Activated T-cell treated with anti-CD3 and anti-CD28 coated beads, Interleukin-2, amount 50 U/mL, for 24 hours (primary cell): ENCODE results near the gene RASGEF1C.

Experiments
- DNase-seq: peaks from one replicate; pipeline ENCODE4 v3.0.0-alpha.2; 2020
- H3K27ac Mint-ChIP-seq: 2 replicates; pipeline ENCODE4 v1.8.0; 2020; ENCODE audit warnings: mild to moderate bottlenecking, mixed read lengths
- H3K27me3 Mint-ChIP-seq: 2 replicates; pipeline ENCODE4 v1.8.0; 2020; ENCODE audit warnings: mixed read lengths
- H3K36me3 Mint-ChIP-seq: 2 replicates; pipeline ENCODE4 v1.8.0; 2020; ENCODE audit warnings: low read depth, mixed read lengths
- H3K4me1 Mint-ChIP-seq: 2 replicates; pipeline ENCODE4 v1.8.0; 2020; ENCODE audit warnings: low read depth, mixed read lengths
- H3K4me3 Mint-ChIP-seq: 2 replicates; pipeline ENCODE4 v1.8.0; 2020; ENCODE audit warnings: mild to moderate bottlenecking, moderate library complexity, mixed read lengths
- H3K9me3 Mint-ChIP-seq: 2 replicates; pipeline ENCODE4 v1.8.0; 2020; ENCODE audit warnings: mixed read lengths

Gene RASGEF1C

DNA sequence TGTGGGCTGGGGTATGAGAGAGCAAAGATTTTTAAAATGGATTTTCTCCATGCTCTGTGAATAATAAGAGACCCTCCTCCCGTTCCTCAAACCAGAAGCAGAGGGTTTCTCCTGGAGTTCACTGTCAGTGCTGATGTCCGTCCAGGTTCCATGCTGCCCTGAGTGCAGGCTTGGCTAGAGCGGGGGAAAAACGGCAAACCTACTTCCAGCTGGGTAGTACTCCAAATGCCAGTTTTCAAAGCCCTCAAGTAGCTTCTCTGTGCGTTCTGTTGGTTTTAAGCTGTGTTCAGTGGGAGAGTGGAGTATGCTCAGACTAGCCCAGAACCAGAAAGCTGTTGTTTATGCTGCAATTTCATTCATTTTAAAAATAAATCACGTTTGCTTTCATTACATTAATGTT is 40.3 kb downstream of the RASGEF1C start:
- H3K36me3 Mint-ChIP-seq, result no peaks in the 10 kb centered on the region
- H3K27me3 Mint-ChIP-seq, result peaks cover 11% of the 10 kb centered on the region
- no peak overlapping the region for H3K4me3 Mint-ChIP-seq
- no peak for DNase-seq
- H3K27ac Mint-ChIP-seq, result no peak overlapping the region
- peaks cover 4% of the 10 kb centered on the region for H3K9me3 Mint-ChIP-seq
- H3K4me1 Mint-ChIP-seq, result no peaks in the 10 kb centered on the region

DNA sequence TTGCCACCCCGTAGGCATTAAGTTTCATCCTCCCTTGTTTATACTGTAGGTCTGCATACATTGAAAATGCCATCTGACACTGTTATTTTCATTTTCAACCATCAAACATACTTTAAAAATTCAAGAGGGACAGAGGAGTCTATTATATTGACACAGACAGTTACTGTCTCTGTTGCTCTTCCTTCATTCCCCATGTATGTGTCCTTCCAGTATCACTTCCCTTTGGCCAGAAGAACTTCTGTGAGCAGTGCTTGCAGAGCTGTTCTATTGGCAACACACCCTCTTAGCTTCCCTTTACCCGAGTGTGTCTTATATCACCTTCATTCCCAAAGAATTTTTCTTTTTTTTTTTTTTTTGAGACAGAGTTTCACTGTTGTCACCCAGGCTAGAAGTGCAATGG is 42.8 kb downstream of the RASGEF1C start:
- Mint-ChIP-seq H3K27ac (no peak overlapping the region), H3K27me3 (peaks cover 23% of the 10 kb centered on the region), H3K4me3 (no peak overlapping the region), H3K9me3 (peaks cover 4% of the 10 kb centered on the region), H3K36me3 (no peaks in the 10 kb centered on the region), H3K4me1 (no peaks in the 10 kb centered on the region)
- DNase-seq, result no peak

DNA sequence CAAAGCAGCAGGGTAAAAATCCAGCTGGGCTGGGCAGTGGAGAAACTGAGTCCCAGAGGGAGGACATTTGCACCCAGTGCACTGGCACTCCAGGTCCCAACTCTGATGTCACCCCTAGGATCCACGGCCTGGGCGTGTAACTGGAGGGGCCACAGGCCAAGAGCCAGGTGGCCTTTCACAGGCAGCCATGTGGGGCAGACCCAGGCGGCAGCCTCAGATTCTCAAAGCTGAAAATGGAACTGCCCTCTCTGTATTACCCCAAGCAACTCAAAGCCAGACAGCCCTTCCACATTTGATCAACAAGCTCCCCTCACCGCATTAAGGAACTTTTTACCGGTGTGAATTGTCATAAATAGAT is 46.7 kb downstream of the RASGEF1C start:
- H3K27me3 Mint-ChIP-seq, result peaks cover 30% of the 10 kb centered on the region
- no peak for DNase-seq
- no peak overlapping the region for H3K27ac Mint-ChIP-seq
- no peak overlapping the region for H3K4me3 Mint-ChIP-seq
- peaks cover 4% of the 10 kb centered on the region for H3K9me3 Mint-ChIP-seq
- no peaks in the 10 kb centered on the region for H3K36me3 Mint-ChIP-seq
- no peaks in the 10 kb centered on the region for H3K4me1 Mint-ChIP-seq

DNA sequence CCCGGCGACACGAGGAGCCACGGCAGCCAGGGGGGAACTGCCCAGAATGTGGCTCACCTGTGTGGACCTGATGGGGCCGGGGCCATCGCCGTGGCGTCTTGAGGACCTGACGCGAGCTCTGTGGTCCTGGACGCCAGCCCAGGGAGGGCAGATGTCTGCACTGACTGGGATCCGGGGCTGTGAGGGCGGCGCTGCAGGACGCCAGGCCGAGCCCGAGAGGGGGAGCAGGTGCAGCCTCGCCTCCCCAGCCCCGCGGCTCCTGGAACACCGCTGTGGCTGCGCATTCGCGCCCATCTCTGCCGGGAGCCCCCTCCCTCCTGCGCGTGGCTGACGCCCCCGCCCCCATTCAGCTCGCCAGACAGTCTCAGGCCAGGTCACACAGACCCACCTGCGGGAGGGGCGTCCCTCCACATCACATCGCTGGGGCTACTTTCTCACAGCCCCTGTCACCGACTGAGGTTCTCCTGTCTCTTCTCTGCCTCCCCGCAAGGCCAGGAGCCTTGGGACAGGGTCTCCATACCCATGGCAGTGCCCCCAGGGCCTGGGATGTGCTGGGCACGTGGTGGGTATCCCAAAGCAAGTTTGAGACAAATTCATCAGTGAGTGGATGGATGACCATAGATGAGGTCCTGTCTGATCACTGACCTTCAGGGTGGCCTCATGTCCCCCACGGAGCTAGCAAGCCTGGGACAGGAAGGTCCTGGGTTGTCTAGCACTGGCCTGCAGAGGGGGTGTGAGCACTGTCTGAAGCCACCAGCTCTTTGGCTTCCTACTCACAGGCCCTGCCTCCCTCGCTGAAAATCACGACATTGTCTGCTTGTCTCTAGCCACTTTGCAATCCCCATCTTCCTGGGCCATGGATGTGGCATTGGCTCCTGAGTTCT is 47.3 kb downstream of the RASGEF1C start:
- no peak for DNase-seq
- Mint-ChIP-seq H3K27me3 (peaks cover 29% of the 10 kb centered on the region), H3K4me3 (no peak overlapping the region), H3K9me3 (peaks cover 4% of the 10 kb centered on the region), H3K36me3 (no peaks in the 10 kb centered on the region), H3K27ac (no peak overlapping the region), H3K4me1 (no peaks in the 10 kb centered on the region)

DNA sequence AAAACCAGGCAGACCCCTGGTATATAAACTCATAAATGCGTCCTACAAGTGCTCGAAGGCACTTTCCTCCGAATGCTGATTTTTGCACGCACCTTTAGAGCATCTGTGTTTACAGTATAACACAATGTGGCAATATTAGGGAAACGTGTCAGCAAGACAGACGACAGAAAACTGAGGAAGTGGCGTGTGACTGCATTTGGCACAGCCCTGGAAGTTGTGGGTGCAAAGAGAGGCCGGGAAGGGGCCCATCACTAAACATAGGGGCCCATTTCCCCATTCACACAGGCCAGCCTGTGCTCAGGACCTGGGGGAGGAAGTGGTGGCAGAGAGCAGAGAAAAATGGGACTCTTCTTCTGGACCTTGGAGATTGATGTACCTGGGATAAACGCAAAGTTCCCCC is 48.2 kb downstream of the RASGEF1C start:
- no peak for DNase-seq
- no peaks in the 10 kb centered on the region for H3K36me3 Mint-ChIP-seq
- no peak overlapping the region for H3K27ac Mint-ChIP-seq
- no peak overlapping the region for H3K4me3 Mint-ChIP-seq
- no peaks in the 10 kb centered on the region for H3K4me1 Mint-ChIP-seq
- H3K9me3 Mint-ChIP-seq, result peaks cover 4% of the 10 kb centered on the region
- peaks cover 32% of the 10 kb centered on the region for H3K27me3 Mint-ChIP-seq

DNA sequence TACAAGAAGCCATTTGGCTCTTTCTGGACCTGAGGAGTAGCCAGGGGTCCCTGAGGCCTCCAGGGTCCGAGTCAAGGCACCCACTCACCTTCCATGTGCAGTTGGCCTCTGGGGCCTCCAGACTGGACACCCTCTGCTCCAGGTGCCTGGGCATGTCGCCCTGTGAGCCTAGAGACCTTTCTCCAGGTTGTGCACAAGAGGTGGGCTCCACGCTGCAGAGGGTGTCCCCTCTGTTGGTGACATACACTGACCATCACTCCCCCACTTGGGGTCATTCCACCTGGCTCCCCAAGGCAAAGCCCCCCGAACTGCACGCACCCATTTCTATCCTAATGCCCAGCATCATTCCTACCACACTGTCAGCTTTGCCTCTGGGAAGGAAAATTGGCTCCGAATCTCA is 48.8 kb downstream of the RASGEF1C start:
- Mint-ChIP-seq H3K27me3 (peaks cover 34% of the 10 kb centered on the region), H3K4me1 (no peaks in the 10 kb centered on the region), H3K9me3 (peaks cover 4% of the 10 kb centered on the region), H3K4me3 (no peak overlapping the region), H3K36me3 (no peaks in the 10 kb centered on the region), H3K27ac (no peak overlapping the region)
- DNase-seq, result no peak

DNA sequence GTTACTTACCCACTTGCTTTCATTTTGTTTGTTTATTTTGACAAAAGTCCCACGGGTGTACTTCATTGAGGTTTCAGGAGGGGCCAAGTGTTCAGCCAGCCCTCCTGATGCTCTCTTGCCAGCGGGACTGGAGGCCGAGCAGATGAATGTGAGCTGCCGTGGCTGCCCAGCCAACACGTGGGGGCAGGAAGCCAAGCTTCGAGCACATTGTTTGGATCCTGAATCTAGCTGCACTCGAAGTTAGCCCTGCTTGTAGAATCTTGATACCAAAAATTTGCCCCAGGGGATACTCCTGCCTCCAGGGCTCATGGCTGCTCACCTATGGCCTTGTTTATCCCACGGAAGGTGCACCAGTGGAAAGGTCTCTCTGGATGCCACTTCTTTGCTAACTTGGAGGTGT is 49.3 kb downstream of the RASGEF1C start:
- Mint-ChIP-seq H3K4me1 (no peaks in the 10 kb centered on the region), H3K27ac (no peak overlapping the region), H3K27me3 (peaks cover 31% of the 10 kb centered on the region), H3K9me3 (peaks cover 2% of the 10 kb centered on the region), H3K4me3 (no peak overlapping the region), H3K36me3 (no peaks in the 10 kb centered on the region)
- DNase-seq, result no peak

DNA sequence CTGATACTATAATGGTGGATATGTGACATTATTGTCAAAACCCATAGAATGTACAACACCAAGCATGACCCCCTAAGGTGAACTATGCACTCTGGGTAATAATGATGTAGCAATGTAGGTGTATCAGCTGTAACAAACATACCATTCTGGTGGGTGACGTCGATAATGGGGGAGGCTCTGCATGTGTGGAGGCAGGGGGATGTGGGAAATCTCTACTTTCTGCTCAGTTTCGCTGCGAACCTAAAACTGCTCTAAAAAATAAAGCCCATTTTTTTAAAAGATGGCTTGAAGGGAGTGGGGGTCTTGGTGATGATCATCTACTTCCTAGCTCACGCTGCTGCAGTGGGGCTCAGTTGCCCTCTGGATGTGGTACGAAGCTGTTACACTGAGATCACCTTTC is 51.1 kb downstream of the RASGEF1C start:
- Mint-ChIP-seq H3K4me3 (no peak overlapping the region), H3K27me3 (peaks cover 28% of the 10 kb centered on the region), H3K36me3 (no peaks in the 10 kb centered on the region), H3K4me1 (no peaks in the 10 kb centered on the region), H3K9me3 (no peaks in the 10 kb centered on the region), H3K27ac (no peak overlapping the region)
- DNase-seq, result no peak

DNA sequence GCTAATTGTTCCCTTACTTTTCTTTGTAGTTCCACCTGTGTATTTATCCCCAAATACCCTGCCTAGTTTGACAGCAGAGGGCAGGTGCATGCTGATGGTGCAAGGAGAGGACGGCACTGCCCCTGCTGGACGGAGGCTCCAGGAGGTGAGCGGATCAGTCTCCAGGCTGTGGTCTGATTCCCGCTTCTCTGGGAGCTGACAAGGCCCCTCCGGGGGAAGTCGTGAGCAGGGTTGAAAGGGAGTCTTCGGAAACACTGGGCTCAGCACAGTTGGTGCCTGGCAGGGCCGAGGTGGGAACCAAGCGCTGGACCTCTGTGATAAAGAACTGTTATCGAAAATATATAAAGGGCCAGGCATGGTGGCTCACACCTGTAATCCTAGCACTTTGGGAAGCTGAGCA is 52.9 kb downstream of the RASGEF1C start:
- Mint-ChIP-seq H3K4me1 (no peaks in the 10 kb centered on the region), H3K9me3 (no peaks in the 10 kb centered on the region), H3K36me3 (no peaks in the 10 kb centered on the region), H3K4me3 (no peak overlapping the region), H3K27me3 (peaks cover 20% of the 10 kb centered on the region), H3K27ac (no peak overlapping the region)
- DNase-seq, result no peak

DNA sequence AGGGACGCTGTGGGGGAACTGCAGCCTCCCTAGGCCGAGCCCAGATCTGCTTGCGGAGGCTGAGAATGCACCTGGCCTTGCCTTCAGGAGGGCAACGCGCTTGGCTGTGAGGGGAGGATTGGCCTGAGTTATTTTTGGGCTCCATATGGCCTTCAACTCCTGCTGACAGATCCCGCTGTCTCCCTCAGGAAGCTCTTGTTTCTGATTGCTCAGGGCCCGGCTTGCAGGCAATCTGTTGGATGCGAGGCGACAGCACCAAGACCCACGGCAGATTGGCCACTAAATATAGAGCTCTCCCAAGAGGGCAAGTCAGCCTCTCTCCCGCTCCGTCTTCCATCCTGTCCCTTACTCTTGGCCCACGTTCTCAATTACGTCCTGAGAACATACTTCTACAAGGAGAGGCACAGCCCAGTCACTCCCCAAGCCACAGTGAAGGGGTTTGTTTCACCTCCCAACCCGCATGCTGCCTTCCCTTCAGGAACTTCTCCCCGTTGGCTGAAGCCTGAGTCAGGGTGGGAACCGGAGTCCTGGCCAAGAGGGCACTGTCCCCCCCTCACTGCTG is 53.6 kb downstream of the RASGEF1C start:
- no peak overlapping the region for H3K27ac Mint-ChIP-seq
- H3K9me3 Mint-ChIP-seq, result peaks cover under 1% of the 10 kb centered on the region
- H3K4me1 Mint-ChIP-seq, result no peaks in the 10 kb centered on the region
- H3K27me3 Mint-ChIP-seq, result peaks cover 17% of the 10 kb centered on the region
- DNase-seq, result no peak
- no peak overlapping the region for H3K4me3 Mint-ChIP-seq
- no peaks in the 10 kb centered on the region for H3K36me3 Mint-ChIP-seq

DNA sequence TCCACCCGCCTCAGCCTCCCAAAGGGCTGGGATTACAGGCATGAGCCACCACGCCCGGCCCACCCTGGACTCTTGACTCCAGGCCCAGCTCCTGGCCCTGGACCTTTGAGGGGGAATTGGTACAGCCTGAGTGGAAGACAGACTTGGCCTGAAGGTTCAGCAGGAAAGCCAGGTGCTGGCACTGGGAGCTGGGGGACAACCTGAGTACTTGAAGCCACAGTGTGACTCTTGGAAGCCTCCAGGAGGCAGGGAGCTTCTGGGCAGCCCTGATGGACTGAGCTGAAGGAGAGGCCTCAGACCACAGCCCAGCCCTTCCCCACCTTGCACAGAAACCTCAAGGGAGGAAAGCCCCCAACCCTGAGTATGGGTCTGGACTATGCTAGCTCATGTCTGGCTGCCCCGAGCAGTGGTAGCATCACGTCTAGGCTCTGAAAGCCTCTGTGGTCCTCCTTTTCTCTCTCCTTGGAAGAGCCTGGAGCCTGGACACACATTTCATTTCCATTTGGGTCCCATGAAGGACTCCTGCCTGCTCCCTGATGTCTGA is 54.1 kb downstream of the RASGEF1C start:
- Mint-ChIP-seq H3K4me3 (no peak overlapping the region), H3K4me1 (no peaks in the 10 kb centered on the region), H3K27ac (no peak overlapping the region), H3K9me3 (peaks cover 6% of the 10 kb centered on the region), H3K27me3 (peaks cover 19% of the 10 kb centered on the region), H3K36me3 (no peaks in the 10 kb centered on the region)
- no peak for DNase-seq

DNA sequence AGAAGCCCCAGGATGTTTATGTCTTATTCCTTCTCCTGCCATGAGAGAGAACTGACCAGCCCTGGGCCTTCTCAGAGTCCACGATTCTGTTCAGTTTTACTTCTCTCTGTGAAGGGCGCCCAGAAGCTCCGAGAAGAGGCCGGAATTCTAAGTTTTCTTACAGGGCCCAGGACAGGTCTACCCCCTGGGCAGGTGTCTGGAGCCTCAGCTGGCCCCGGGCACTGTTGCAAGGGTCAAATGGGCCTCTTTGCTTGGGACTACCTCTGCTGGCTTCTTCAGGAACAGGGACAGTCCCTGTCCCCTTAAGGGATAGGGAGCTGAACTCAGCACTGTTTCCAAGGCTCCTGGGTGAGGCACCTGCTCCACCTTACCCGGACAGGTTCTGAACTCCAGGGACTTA is 55.0 kb downstream of the RASGEF1C start:
- Mint-ChIP-seq H3K27me3 (peaks cover 21% of the 10 kb centered on the region), H3K36me3 (no peaks in the 10 kb centered on the region), H3K9me3 (peaks cover 10% of the 10 kb centered on the region)

DNA sequence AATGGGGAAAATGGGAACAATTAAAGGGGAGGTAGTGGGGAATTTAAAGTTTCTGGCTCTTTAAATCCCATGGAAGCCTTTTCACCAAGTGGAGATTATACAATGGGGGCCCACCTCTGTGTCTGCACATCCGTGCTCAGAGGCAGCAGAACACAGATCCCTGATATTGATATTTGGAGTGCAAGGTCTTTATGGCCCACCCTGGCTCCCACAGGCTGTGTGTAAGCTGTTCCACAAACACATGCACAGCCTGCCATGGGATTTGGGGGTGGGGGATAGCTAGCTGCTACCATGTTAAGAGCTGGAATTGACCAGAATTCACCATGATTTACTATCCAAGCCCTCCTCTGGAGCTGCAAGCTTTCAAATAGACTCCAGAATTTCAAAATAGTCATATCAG is 55.9 kb downstream of the RASGEF1C start:
- Mint-ChIP-seq H3K9me3 (peaks cover 12% of the 10 kb centered on the region), H3K36me3 (no peaks in the 10 kb centered on the region), H3K4me1 (no peaks in the 10 kb centered on the region), H3K4me3 (no peak overlapping the region), H3K27ac (no peak overlapping the region), H3K27me3 (peaks cover 21% of the 10 kb centered on the region)
- no peak for DNase-seq

More for the DNA sequence above, 55.0 kb downstream of the RASGEF1C start:
- DNase-seq, result no peak
- Mint-ChIP-seq H3K4me3 (no peak overlapping the region), H3K27ac (no peak overlapping the region), H3K4me1 (no peaks in the 10 kb centered on the region)

DNA sequence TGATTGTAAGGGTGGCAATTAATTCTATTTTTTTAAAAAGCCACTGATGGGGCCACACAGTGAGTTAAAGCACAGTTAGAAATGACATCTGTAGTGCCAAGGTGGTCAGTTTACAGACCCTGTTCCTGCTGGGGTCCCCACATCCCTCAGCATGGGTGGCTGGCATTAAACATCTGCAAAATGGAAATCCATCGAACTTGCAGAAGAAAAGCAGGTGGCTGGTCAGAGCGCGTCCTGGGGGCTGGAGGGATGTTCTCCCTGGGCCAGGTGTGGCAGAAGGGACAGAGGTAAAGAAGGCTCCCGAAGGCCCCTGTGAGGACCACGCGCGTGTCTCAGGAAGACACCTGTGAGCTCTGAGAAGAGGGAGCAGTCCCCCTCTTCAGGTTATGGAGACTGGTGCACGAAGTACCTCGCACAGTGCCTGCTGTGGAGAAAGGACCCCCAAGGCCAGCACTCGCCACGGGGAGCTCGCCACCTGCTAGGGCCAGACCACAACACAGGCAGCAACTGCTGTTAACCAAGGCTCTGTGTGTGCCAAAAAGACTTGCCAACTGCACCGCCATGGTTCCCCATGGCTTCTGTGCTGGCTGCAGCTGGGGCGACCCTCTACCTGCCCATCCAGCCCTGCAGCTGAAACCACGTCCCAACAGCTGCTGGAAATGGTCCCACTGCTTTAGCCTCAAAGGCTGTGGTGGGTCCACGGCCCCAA is 65.2 kb downstream of the RASGEF1C start:
- Mint-ChIP-seq H3K9me3 (peaks cover 14% of the 10 kb centered on the region), H3K4me1 (no peaks in the 10 kb centered on the region), H3K27me3 (peaks cover 28% of the 10 kb centered on the region), H3K27ac (no peak overlapping the region), H3K36me3 (no peaks in the 10 kb centered on the region), H3K4me3 (no peak overlapping the region)
- no peak for DNase-seq
